ENCODE data around the gene SLC10A7. TPM values are rescaled to one million over a fixed set of nuclear protein-coding genes. Genes with fewer than 3 reads are reported as not detected.

SLC10A7 gene
- total and polyA plus RNA-seq, 2 experiments from 2014 or later = 1.9 to 2.9 TPM

GRCh38 chr4:146443525-146443924 is 78.2 kb downstream of the SLC10A7 start:
- TF ChIP-seq, protein P1, sequence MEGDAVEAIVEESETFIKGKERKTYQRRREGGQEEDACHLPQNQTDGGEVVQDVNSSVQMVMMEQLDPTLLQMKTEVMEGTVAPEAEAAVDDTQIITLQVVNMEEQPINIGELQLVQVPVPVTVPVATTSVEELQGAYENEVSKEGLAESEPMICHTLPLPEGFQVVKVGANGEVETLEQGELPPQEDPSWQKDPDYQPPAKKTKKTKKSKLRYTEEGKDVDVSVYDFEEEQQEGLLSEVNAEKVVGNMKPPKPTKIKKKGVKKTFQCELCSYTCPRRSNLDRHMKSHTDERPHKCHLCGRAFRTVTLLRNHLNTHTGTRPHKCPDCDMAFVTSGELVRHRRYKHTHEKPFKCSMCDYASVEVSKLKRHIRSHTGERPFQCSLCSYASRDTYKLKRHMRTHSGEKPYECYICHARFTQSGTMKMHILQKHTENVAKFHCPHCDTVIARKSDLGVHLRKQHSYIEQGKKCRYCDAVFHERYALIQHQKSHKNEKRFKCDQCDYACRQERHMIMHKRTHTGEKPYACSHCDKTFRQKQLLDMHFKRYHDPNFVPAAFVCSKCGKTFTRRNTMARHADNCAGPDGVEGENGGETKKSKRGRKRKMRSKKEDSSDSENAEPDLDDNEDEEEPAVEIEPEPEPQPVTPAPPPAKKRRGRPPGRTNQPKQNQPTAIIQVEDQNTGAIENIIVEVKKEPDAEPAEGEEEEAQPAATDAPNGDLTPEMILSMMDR (IDR thresholded peaks at IDR 0.05; ENCODE audit: low read depth, low read length) = no peak
- DNase-seq (ENCODE audit: low read depth in 1 of 2, low spot score in 1 of 2) = no peak
- no peak overlapping the region for H3K27ac ChIP-seq

DNA sequence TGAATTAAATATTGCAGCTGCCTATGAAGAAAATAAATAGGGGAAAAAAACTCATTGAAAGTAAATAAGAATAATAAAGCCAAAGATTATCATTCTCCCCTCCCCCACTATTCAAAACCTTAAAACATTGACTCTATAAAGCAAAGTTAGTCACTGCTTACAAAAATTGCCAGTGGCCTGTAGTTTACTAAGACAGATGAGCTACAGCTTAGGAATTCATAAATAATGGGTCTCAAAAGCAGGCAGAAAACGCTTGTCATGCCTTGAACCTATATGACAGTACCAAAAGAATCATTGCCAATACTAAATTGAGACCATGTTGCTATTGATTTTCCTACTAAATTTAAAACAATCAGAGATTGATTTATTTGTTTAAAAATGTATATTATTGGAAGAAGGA is 78.9 kb downstream of the SLC10A7 start:
- no peak overlapping the region for H3K4me3 ChIP-seq
- peaks cover 6% of the 10 kb centered on the region for H3K4me1 ChIP-seq (ENCODE audit: low read depth)
- H3K27me3 ChIP-seq = no peaks in the 10 kb centered on the region
- no peaks in the 10 kb centered on the region for H3K36me3 ChIP-seq
- TF ChIP-seq, protein P1 (IDR thresholded peaks at IDR 0.05; ENCODE audit: low read depth, low read length) = no peak
- H3K27ac ChIP-seq = no peak overlapping the region
- no peaks in the 10 kb centered on the region for H3K9me3 ChIP-seq (ENCODE audit: low read depth)
- DNase-seq (ENCODE audit: low read depth in 1 of 2, low spot score in 1 of 2) = peak in 1 of 2 donors; percentile 31

More at GRCh38 chr4:146443525-146443924, 78.2 kb downstream of the SLC10A7 start:
- H3K4me1 ChIP-seq (ENCODE audit: low read depth) = peaks cover 3% of the 10 kb centered on the region
- no peak overlapping the region for H3K4me3 ChIP-seq
- no peaks in the 10 kb centered on the region for H3K36me3 ChIP-seq
- H3K9me3 ChIP-seq (ENCODE audit: low read depth) = no peaks in the 10 kb centered on the region
- H3K27me3 ChIP-seq = no peaks in the 10 kb centered on the region

DNA sequence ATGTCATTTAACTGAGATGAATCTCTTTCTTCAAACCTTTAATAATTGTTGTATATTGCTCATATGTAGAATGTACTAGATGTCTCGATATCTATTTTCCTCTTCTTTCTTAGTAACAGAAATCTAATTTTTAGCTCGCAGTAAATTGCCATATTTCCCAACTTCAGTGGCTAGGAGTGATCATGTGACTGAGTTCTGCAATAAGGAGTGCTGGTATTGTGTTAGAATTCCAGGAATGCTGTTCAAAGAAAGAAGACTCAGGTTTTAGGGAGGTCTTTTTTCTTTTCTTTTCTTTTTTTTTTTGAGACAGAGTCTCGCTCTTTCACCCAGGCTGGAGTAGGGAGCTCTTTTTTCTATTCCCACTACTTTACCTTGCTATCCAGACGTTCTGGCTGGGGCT is 81.7 kb downstream of the SLC10A7 start:
- H3K27me3 ChIP-seq = no peaks in the 10 kb centered on the region
- H3K4me1 ChIP-seq (ENCODE audit: low read depth) = peaks cover 6% of the 10 kb centered on the region
- no peaks in the 10 kb centered on the region for H3K36me3 ChIP-seq
- TF ChIP-seq, protein P1 (IDR thresholded peaks at IDR 0.05; ENCODE audit: low read depth, low read length) = no peak
- no peak overlapping the region for H3K27ac ChIP-seq
- no peaks in the 10 kb centered on the region for H3K9me3 ChIP-seq (ENCODE audit: low read depth)
- H3K4me3 ChIP-seq = no peak overlapping the region
- DNase-seq (ENCODE audit: low read depth in 1 of 2, low spot score in 1 of 2) = peak in 1 of 2 donors; percentile 15

DNA sequence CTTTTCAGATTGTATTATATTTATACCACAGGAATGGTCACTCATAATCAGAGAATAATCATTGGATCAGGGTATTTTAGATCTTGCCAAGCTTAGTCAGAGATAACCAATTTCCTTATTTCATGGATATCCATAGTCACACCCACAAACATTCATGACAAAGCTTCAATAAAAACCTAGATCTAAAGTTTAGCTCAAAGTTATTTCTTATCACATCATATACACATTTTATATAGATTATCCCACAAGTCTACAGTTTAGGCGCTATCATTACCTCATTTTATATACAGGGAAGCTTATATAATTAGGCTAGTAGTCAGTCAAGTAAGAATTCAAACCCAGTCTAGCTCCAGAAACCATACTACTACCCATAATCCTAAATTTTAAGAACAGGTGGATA is 82.3 kb downstream of the SLC10A7 start:
- Histone ChIP-seq H3K36me3 (no peaks in the 10 kb centered on the region), H3K27ac (no peak overlapping the region), H3K27me3 (no peaks in the 10 kb centered on the region), H3K9me3 (ENCODE audit: low read depth) (no peaks in the 10 kb centered on the region), H3K4me1 (ENCODE audit: low read depth) (peaks cover 6% of the 10 kb centered on the region), H3K4me3 (no peak overlapping the region)
- DNase-seq (ENCODE audit: low read depth in 1 of 2, low spot score in 1 of 2) = no peak
- TF ChIP-seq, protein P1 (IDR thresholded peaks at IDR 0.05; ENCODE audit: low read depth, low read length) = no peak

DNA sequence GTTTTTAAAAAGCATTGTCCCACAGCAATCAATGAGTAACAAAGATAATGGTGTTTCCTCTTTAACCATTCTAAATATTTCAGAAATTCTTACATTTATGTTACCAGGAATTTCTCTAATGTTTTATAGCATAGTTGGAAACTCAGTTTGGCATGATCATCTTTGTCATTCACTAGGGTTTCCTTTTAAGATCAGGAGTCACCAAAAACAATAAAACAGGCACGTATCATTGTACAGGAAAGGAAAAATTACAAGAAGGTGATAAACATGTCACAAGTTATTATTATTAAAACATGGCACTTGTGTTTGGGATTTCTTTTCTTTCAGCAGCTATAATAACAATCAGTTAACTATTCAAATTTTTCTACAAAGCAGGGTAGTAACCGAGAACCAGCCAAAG is 84.0 kb downstream of the SLC10A7 start:
- Histone ChIP-seq H3K27ac (no peak overlapping the region), H3K4me3 (no peak overlapping the region), H3K4me1 (ENCODE audit: low read depth) (peaks cover 6% of the 10 kb centered on the region), H3K36me3 (no peaks in the 10 kb centered on the region), H3K27me3 (no peaks in the 10 kb centered on the region), H3K9me3 (ENCODE audit: low read depth) (no peaks in the 10 kb centered on the region)
- DNase-seq (ENCODE audit: low read depth in 1 of 2, low spot score in 1 of 2) = no peak
- TF ChIP-seq, protein P1 (IDR thresholded peaks at IDR 0.05; ENCODE audit: low read depth, low read length) = no peak

Data from cardiac muscle cell (in vitro differentiated cells and primary cell).